OCI-LY1 (cell line): Measurements from ENCODE around the gene ZCCHC14.

ENCODE experiments used
- CTCF ChIP-seq: fragments of 200-600 bp; sonication (generic), shearing (Covaris generic); IDR thresholded peaks from 2 replicates; pipeline ENCODE4 v1.5.1; 2017; ENCODE audit warnings: mild to moderate bottlenecking, antibody characterized with exemption, low read length, moderate library complexity, mixed read lengths
- EZH2 ChIP-seq: fragments of 200-600 bp; sonication (generic), shearing (Covaris generic); IDR thresholded peaks from 2 replicates; pipeline ENCODE4 v1.8.0; 2017; ENCODE audit warnings: borderline replicate concordance, mixed run types, mild to moderate bottlenecking, antibody characterized with exemption, low read length, moderate library complexity, mixed read lengths

DNA sequence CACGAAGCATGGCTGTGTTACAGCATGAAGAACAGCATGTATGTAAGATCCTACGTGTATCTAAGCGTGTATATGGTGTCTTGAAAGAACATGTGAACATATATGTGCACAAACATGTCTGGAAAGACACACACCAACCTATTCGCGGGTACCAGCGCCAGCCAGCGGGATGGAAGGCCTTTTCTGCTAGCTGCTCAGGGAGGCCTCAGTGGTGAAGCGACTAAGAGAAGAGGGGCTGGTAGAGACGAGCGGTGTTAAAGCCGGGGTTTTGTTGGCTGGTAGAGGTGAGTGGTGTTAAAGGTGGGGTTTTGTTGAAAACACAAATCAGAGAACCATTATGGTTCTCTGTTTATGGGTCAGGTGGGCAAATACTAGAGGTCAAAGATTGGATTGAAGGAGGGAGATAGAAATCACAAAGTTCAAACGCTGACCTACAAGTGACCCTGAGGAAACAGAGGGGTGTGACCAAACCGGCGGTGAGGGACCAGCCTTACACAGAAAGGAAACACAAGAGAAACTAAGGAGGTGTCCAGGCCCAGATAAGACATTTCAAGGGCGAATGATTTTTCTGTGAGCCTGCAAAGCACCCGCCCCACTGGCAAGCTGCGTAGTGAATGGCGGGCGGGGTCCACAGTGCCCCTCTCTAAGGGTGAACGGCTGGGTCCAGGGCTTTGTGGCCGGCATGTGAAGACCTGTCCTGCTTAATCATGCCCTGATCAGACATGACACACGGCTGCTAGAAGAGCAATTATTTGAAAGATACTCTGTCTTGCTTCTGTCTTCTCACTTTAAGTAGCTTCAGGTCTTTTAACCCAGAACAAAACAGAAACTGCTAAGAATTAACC, 8.1 kb downstream of the ZCCHC14 start:
- TF ChIP-seq EZH2 (no peak), CTCF (no peak)
